Measurements from ENCODE around the gene IAPP. TPM values are rescaled to one million over a fixed set of nuclear protein-coding genes. Genes with fewer than 3 reads are reported as not detected.
"Not testable (repeated sequence)": the region's sequence is repeated elsewhere in the genome, so short reads cannot be mapped to it uniquely, and the experiment has no call there.

Gene IAPP
- total RNA-seq, 1 donor from 2014 or later, result 0.92 TPM

GRCh38 chr12:21370845-21371449 is 1.8 kb upstream of the IAPP start:
- Histone ChIP-seq H3F3A (ENCODE audit: low read depth) (no peaks in the 10 kb centered on the region), H4K20me1 (ENCODE audit: low read depth) (no peaks in the 10 kb centered on the region), H3K9me3 (ENCODE audit: low read depth) (no peaks in the 10 kb centered on the region), H3K36me3 (no peaks in the 10 kb centered on the region), H3K4me1 (no peaks in the 10 kb centered on the region), H3K9ac (no peak overlapping the region), H3K27ac (no peak overlapping the region), H3K79me2 (ENCODE audit: low read depth) (no peaks in the 10 kb centered on the region), H3K27me3 (no peaks in the 10 kb centered on the region), H3K4me3 (no peak overlapping the region), H2AFZ (replicated peaks) (no peak overlapping the region), H3K4me2 (no peak overlapping the region)
- Mint-ChIP-seq H3K36me3 (no peaks in the 10 kb centered on the region), H3K27ac (no peak overlapping the region), H3K27me3 (ENCODE audit: insufficient read depth, low read depth) (no peaks in the 10 kb centered on the region), H3K9me3 (no peaks in the 10 kb centered on the region), H3K4me1 (no peaks in the 10 kb centered on the region), H3K4me3 (no peak overlapping the region)
- DNase-seq (ENCODE audit: low spot score), result no peak
- TF ChIP-seq CTCF (IDR thresholded peaks at IDR 0.05) (no peak), EZH2phosphoT487 (IDR thresholded peaks at IDR 0.05) (no peak), EZH2 (IDR thresholded peaks at IDR 0.05) (no peak)

GRCh38 chr12:21379218-21379617 is 6.5 kb downstream of the IAPP start:
- TF ChIP-seq CTCF (IDR thresholded peaks at IDR 0.05) (no peak), EZH2 (IDR thresholded peaks at IDR 0.05) (no peak), EZH2phosphoT487 (IDR thresholded peaks at IDR 0.05) (no peak)
- H3K36me3 Mint-ChIP-seq, result no peaks in the 10 kb centered on the region
- no peak overlapping the region for H3K9ac ChIP-seq
- H3F3A ChIP-seq (ENCODE audit: low read depth), result no peaks in the 10 kb centered on the region
- no peaks in the 10 kb centered on the region for H3K79me2 ChIP-seq (ENCODE audit: low read depth)
- H3K27me3 Mint-ChIP-seq (ENCODE audit: insufficient read depth, low read depth), result no peaks in the 10 kb centered on the region
- no peaks in the 10 kb centered on the region for H4K20me1 ChIP-seq (ENCODE audit: low read depth)
- H3K27ac Mint-ChIP-seq, result no peak overlapping the region
- no peak overlapping the region for H3K27ac ChIP-seq
- H3K27me3 ChIP-seq, result no peaks in the 10 kb centered on the region
- no peaks in the 10 kb centered on the region for H3K4me1 Mint-ChIP-seq
- no peak overlapping the region for H3K4me3 ChIP-seq
- H2AFZ ChIP-seq (replicated peaks), result no peak overlapping the region
- H3K36me3 ChIP-seq, result no peaks in the 10 kb centered on the region
- no peaks in the 10 kb centered on the region for H3K4me1 ChIP-seq
- H3K4me2 ChIP-seq, result no peak overlapping the region
- H3K9me3 Mint-ChIP-seq, result no peaks in the 10 kb centered on the region
- no peaks in the 10 kb centered on the region for H3K9me3 ChIP-seq (ENCODE audit: low read depth)
- no peak for DNase-seq (ENCODE audit: low spot score)
- H3K4me3 Mint-ChIP-seq, result no peak overlapping the region

- H3K9me3 Mint-ChIP-seq; H3F3A ChIP-seq (ENCODE audit: low read depth); H3K4me3 Mint-ChIP-seq; DNase-seq (ENCODE audit: low spot score); H3K4me2 ChIP-seq; H3K36me3 ChIP-seq; H3K27ac Mint-ChIP-seq; H4K20me1 ChIP-seq (ENCODE audit: low read depth); H3K9ac ChIP-seq; H3K27ac ChIP-seq; H3K36me3 Mint-ChIP-seq; H3K79me2 ChIP-seq (ENCODE audit: low read depth); H3K4me1 Mint-ChIP-seq; H3K27me3 Mint-ChIP-seq (ENCODE audit: insufficient read depth, low read depth); H3K4me1 ChIP-seq; H3K27me3 ChIP-seq; H2AFZ ChIP-seq (replicated peaks); H3K4me3 ChIP-seq; H3K9me3 ChIP-seq (ENCODE audit: low read depth): not testable (repeated sequence)
These were observed 8.6 kb downstream of the IAPP start for GRCh38 chr12:21381320-21381719.

- TF ChIP-seq CTCF (IDR thresholded peaks at IDR 0.05) (no peak), EZH2 (IDR thresholded peaks at IDR 0.05) (no peak), EZH2phosphoT487 (IDR thresholded peaks at IDR 0.05) (no peak)
- no peaks in the 10 kb centered on the region for H4K20me1 ChIP-seq (ENCODE audit: low read depth)
- H3K9ac ChIP-seq, result no peak overlapping the region
- H2AFZ ChIP-seq (replicated peaks), result no peak overlapping the region
- H3K27me3 ChIP-seq, result no peaks in the 10 kb centered on the region
- H3K9me3 ChIP-seq (ENCODE audit: low read depth), result no peaks in the 10 kb centered on the region
- H3K27me3 Mint-ChIP-seq (ENCODE audit: insufficient read depth, low read depth), result no peaks in the 10 kb centered on the region
- no peak overlapping the region for H3K27ac Mint-ChIP-seq
- H3K4me1 Mint-ChIP-seq, result no peaks in the 10 kb centered on the region
- no peak for DNase-seq (ENCODE audit: low spot score)
- H3K36me3 Mint-ChIP-seq, result no peaks in the 10 kb centered on the region
- H3K9me3 Mint-ChIP-seq, result no peaks in the 10 kb centered on the region
- no peak overlapping the region for H3K27ac ChIP-seq
- peaks cover under 1% of the 10 kb centered on the region for H3K79me2 ChIP-seq (ENCODE audit: low read depth)
- H3F3A ChIP-seq (ENCODE audit: low read depth), result no peaks in the 10 kb centered on the region
- no peak overlapping the region for H3K4me3 Mint-ChIP-seq
- H3K4me3 ChIP-seq, result no peak overlapping the region
- no peaks in the 10 kb centered on the region for H3K4me1 ChIP-seq
- no peaks in the 10 kb centered on the region for H3K36me3 ChIP-seq
- H3K4me2 ChIP-seq, result no peak overlapping the region
These were observed 11.6 kb downstream of the IAPP start for GRCh38 chr12:21384261-21384660.

All from neural progenitor cell (in vitro differentiated cells).